ENCODE results near the gene AKR1B15. TPM values are rescaled to one million over a fixed set of nuclear protein-coding genes. Genes with fewer than 3 reads are reported as not detected.

Gene AKR1B15
- total RNA-seq, 1 experiment from 2014 or later, result not detected

GRCh38 chr7:134629445-134629844, 80.5 kb downstream of the AKR1B15 start:
- Histone ChIP-seq H3K9me3 (no peaks in the 10 kb centered on the region), H3K36me3 (ENCODE audit: control insufficient read depth, insufficient read depth, low read length) (no peaks in the 10 kb centered on the region), H3K4me1 (no peaks in the 10 kb centered on the region), H3K27me3 (replicated peaks; ENCODE audit: control insufficient read depth, insufficient read depth, low read length) (no peaks in the 10 kb centered on the region; the same call in 1 of the 2 replicates), H3K4me3 (ENCODE audit: low read depth, low read length) (no peak overlapping the region)
- intact Hi-C loops (cut with micrococcal nuclease; ENCODE audit: unreplicated experiment), result no loop called here
- Mint-ChIP-seq H3K9me3 (ENCODE audit: unreplicated experiment) (no peaks in the 10 kb centered on the region), H3K4me1 (ENCODE audit: low read depth, unreplicated experiment) (no peaks in the 10 kb centered on the region), H3K4me3 (ENCODE audit: unreplicated experiment) (no peak overlapping the region), H3K36me3 (ENCODE audit: insufficient read depth, unreplicated experiment) (no peaks in the 10 kb centered on the region), H3K27me3 (ENCODE audit: insufficient read depth, unreplicated experiment) (peaks cover 15% of the 10 kb centered on the region), H3K27ac (ENCODE audit: unreplicated experiment) (no peak overlapping the region)
- no TSS peak for BruUV-seq (replicated peaks)
- ChIA-PET POLR2A (no interaction called here), CTCF (no interaction called here)
- TF ChIP-seq, protein P1, sequence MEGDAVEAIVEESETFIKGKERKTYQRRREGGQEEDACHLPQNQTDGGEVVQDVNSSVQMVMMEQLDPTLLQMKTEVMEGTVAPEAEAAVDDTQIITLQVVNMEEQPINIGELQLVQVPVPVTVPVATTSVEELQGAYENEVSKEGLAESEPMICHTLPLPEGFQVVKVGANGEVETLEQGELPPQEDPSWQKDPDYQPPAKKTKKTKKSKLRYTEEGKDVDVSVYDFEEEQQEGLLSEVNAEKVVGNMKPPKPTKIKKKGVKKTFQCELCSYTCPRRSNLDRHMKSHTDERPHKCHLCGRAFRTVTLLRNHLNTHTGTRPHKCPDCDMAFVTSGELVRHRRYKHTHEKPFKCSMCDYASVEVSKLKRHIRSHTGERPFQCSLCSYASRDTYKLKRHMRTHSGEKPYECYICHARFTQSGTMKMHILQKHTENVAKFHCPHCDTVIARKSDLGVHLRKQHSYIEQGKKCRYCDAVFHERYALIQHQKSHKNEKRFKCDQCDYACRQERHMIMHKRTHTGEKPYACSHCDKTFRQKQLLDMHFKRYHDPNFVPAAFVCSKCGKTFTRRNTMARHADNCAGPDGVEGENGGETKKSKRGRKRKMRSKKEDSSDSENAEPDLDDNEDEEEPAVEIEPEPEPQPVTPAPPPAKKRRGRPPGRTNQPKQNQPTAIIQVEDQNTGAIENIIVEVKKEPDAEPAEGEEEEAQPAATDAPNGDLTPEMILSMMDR (IDR thresholded peaks at IDR 0.05; ENCODE audit: insufficient read depth in 1 of 2, low read depth in 1 of 2, low read length in 1 of 2, severe bottlenecking in 1 of 2, unreplicated experiment in 1 of 2), result no peak
- DNase-seq, result no peak

Other genes with a start within 250 kb of the AKR1B15 start
- 17.1 and 18.2 TPM in 2 replicates for gene SLC35B4, start 232.2 kb upstream of the AKR1B15 start, total RNA-seq (2022)
- gene AKR1B1, start 90.0 kb upstream of the AKR1B15 start, total RNA-seq (2022), result 58.6 and 62.8 TPM in 2 replicates
- gene AKR1B10, start 21.5 kb upstream of the AKR1B15 start, total RNA-seq (2022), result 0.74 and 0.84 TPM in 2 replicates
- 7.2 and 8.1 TPM in 2 replicates for gene BPGM, start 97.7 kb downstream of the AKR1B15 start, total RNA-seq (2022)
- 140 and 155 TPM in 2 replicates for gene CALD1, start 230.5 kb downstream of the AKR1B15 start, total RNA-seq (2022)

All from Caco-2 (cell line).